ENCODE data around the gene PLCG2. TPM values are rescaled to one million over a fixed set of nuclear protein-coding genes. Genes with fewer than 3 reads are reported as not detected.
A peak's percentile ranks its signal among the peaks of the same experiment; 100 is the strongest.

Gene PLCG2
- total and polyA plus RNA-seq, 12 donors, result 2.4 to 18.2 (median 6.2) TPM

DNA sequence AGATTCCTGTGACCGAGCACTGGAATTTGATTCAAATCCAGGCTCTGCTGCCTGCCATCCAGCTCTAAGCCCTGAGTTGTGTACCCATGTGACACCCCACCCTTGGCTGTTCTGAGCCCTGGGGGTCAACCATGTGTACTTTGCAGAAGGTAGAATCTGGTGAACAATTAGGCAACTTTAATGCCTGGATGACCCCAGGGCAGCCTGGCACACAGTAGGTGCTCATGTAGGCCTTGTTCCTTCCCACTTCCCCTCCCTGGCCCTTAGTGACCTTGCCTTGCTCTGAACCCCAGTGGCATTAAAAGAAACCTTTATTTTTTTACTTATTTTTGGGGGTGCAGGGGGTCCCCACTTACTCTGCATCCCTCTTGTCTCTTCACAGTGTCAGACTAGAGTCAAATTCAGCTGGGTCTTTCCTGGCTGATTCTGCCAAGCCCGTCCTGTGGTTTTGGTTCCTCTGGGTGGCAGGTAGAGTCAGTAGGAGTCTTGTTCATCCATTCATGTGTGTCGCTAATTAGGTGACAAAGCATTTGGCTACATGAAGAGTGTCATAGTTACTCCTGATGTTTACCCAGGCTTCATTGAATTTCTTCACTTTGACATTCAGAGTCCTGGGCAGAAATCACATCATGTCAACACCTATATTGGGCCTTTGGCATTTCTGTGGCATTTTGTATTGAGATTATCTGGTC lies 89.1 kb downstream of the PLCG2 start:
- peaks cover 0 to 26% (median 6%) of the 10 kb centered on the region in 9 donors for H3K4me1 ChIP-seq
- WGBS, 2 donors, result 81 to 91% methylated on average over 3 of the region's 3 CpGs
- no peaks in the 10 kb centered on the region for H3K9me3 ChIP-seq
- H3K27ac ChIP-seq, result peak overlapping the region in 1 of 10 donors; percentile 75
- intact Hi-C loops (cut with DNase I), result no loop called here
- TF ChIP-seq, protein P1, sequence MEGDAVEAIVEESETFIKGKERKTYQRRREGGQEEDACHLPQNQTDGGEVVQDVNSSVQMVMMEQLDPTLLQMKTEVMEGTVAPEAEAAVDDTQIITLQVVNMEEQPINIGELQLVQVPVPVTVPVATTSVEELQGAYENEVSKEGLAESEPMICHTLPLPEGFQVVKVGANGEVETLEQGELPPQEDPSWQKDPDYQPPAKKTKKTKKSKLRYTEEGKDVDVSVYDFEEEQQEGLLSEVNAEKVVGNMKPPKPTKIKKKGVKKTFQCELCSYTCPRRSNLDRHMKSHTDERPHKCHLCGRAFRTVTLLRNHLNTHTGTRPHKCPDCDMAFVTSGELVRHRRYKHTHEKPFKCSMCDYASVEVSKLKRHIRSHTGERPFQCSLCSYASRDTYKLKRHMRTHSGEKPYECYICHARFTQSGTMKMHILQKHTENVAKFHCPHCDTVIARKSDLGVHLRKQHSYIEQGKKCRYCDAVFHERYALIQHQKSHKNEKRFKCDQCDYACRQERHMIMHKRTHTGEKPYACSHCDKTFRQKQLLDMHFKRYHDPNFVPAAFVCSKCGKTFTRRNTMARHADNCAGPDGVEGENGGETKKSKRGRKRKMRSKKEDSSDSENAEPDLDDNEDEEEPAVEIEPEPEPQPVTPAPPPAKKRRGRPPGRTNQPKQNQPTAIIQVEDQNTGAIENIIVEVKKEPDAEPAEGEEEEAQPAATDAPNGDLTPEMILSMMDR (IDR thresholded peaks at IDR 0.05), result no peak
- no peak for ATAC-seq
- H3K27me3 ChIP-seq, result peaks cover 0 to 10% (median 0%) of the 10 kb centered on the region in 7 donors
- no peak for DNase-seq
- H3K4me3 ChIP-seq, result no peak overlapping the region
- peaks cover 0 to 4% (median 0%) of the 10 kb centered on the region in 9 donors for H3K36me3 ChIP-seq

GRCh38 chr16:81869326-81869725 lies 90.2 kb downstream of the PLCG2 start:
- WGBS, 2 donors, result 85 to 95% methylated on average over 5 of the region's 5 CpGs
- no peak overlapping the region for H3K4me3 ChIP-seq
- H3K9me3 ChIP-seq, result no peaks in the 10 kb centered on the region
- no peak for DNase-seq
- H3K27ac ChIP-seq, result no peak overlapping the region
- peaks cover 0 to 4% (median 0%) of the 10 kb centered on the region in 9 donors for H3K36me3 ChIP-seq
- peaks cover 0 to 30% (median 8%) of the 10 kb centered on the region in 9 donors for H3K4me1 ChIP-seq
- peaks cover 0 to 3% (median 0%) of the 10 kb centered on the region in 7 donors for H3K27me3 ChIP-seq
- no peak for ATAC-seq
- intact Hi-C loops (cut with DNase I), result no loop called here
- TF ChIP-seq, protein P1 (IDR thresholded peaks at IDR 0.05), result no peak

- no peak overlapping the region for H3K4me3 ChIP-seq
- DNase-seq (no peak), ATAC-seq (no peak)
- TF ChIP-seq, protein P1 (IDR thresholded peaks at IDR 0.05), result no peak
- peaks cover 0 to 4% (median 0%) of the 10 kb centered on the region in 9 donors for H3K36me3 ChIP-seq
- no peaks in the 10 kb centered on the region for H3K27me3 ChIP-seq
- no peaks in the 10 kb centered on the region for H3K9me3 ChIP-seq
- H3K4me1 ChIP-seq, result peaks cover 0 to 19% (median 4%) of the 10 kb centered on the region in 9 donors
- 73 to 76% methylated on average over 4 of the region's 4 CpGs for WGBS, 2 donors
- no peak overlapping the region for H3K27ac ChIP-seq
- intact Hi-C loops (cut with DNase I), result loop anchor here in 6 of 10 donors (5.0 to 10.0 kb wide), 7 partner anchors 88 to 508 kb away; no protein-coding TSS in a partner anchor
Measured at GRCh38 chr16:81873206-81873605, 94.1 kb downstream of the PLCG2 start.

- Histone ChIP-seq H3K27ac (peak overlapping the region in 1 of 10 donors; percentile 41), H3K4me1 (peaks cover 0 to 19% (median 4%) of the 10 kb centered on the region in 9 donors), H3K9me3 (no peaks in the 10 kb centered on the region), H3K27me3 (peaks cover 0 to 4% (median 0%) of the 10 kb centered on the region in 7 donors), H3K36me3 (peaks cover 0 to 4% (median 0%) of the 10 kb centered on the region in 9 donors), H3K4me3 (no peak overlapping the region)
- DNase-seq, result peak; percentile 35 to 65
- ATAC-seq, result peak in 6 of 8 donors; percentile 57 to 79 (median 68)
- 13 to 14% methylated on average over 6 of the region's 6 CpGs for WGBS, 2 donors
- TF ChIP-seq, protein P1 (IDR thresholded peaks at IDR 0.05), result peak; percentile 67 to 91 (median 81)
- intact Hi-C loops (cut with DNase I), result loop anchor here in 6 of 10 donors (5.0 to 10.0 kb wide), 7 partner anchors 89 to 509 kb away; no protein-coding TSS in a partner anchor
Measured at GRCh38 chr16:81873843-81874752, 95.0 kb downstream of the PLCG2 start.

All from heart right ventricle (tissue), 16 donors.